ENCODE results near the gene C22orf23. TPM values are rescaled to one million over a fixed set of nuclear protein-coding genes. Genes with fewer than 3 reads are reported as not detected.

Gene C22orf23
- total and polyA plus RNA-seq, 10 of the 15 experiments (the other 5 are each of a cell fraction or from before 2014, with no cell fraction given): 0.04 to 0.38 (median 0.11) TPM; not detected in 5

GRCh38 chr22:37925330-37925729 is 28.1 kb downstream of the C22orf23 start:
- H2AFZ ChIP-seq (ENCODE audit: control insufficient read depth, low read depth, low read length): no peak overlapping the region
- ChIA-PET CTCF (interaction anchor here (1.4 kb wide), 1 partner anchor 50 kb away, joined by 3 read pairs; no protein-coding TSS in a partner anchor), SMC1A (ENCODE audit: uncharacterized antibody, unreplicated experiment) (no interaction called here), RAD21 (ENCODE audit: unreplicated experiment) (no interaction called here), POLR2A (no interaction called here)
- no peak overlapping the region for H3K27ac ChIP-seq (ENCODE audit: control insufficient read depth, insufficient read depth)
- DNase-seq (ENCODE audit: low read depth, low spot score) (no peak), FAIRE-seq (no peak), ATAC-seq (no peak)
- no peak overlapping the region for H3K9ac ChIP-seq (ENCODE audit: control insufficient read depth, insufficient read depth, low read length)
- in situ Hi-C loops (cut with MboI) (no loop called here), intact Hi-C loops (cut with micrococcal nuclease; ENCODE audit: unreplicated experiment) (no loop called here)
- no peaks in the 10 kb centered on the region for H3K27me3 ChIP-seq (replicated peaks in 1 of 2; ENCODE audit: control insufficient read depth in 2 of 2, insufficient read depth in 2 of 2, low read length in 1 of 2)
- no peak overlapping the region for H3K4me3 ChIP-seq
- no peaks in the 10 kb centered on the region for H4K20me1 ChIP-seq (ENCODE audit: control insufficient read depth, insufficient read depth)
- no peaks in the 10 kb centered on the region for H3K9me3 ChIP-seq (replicated peaks; ENCODE audit: control insufficient read depth, insufficient read depth, low read length)
- BruUV-seq (replicated peaks): no TSS peak
- WGBS (ENCODE audit: insufficient coverage, insufficient replicate concordance, low lambda C conversion rate, missing lambda C conversion rate): 67% methylated on average over 3 of the region's 3 CpGs
- no peaks in the 10 kb centered on the region for H3K79me2 ChIP-seq (ENCODE audit: control insufficient read depth, insufficient read depth, low read length)
- no peak overlapping the region for H3K4me2 ChIP-seq (ENCODE audit: control insufficient read depth, insufficient read depth)
- peaks cover 3 to 6% of the 10 kb centered on the region in 2 experiments; a peak in 3 of 4 replicates for H3K36me3 ChIP-seq (ENCODE audit: control insufficient read depth in 2 of 2, insufficient read depth in 2 of 2, low read length in 1 of 2)
- H3K4me1 ChIP-seq (ENCODE audit: control insufficient read depth, insufficient read depth, low read length): no peaks in the 10 kb centered on the region
- no peak for TF ChIP-seq STAT1 (conservative IDR thresholded peaks at IDR 0.05)
- TF ChIP-seq, protein P1, sequence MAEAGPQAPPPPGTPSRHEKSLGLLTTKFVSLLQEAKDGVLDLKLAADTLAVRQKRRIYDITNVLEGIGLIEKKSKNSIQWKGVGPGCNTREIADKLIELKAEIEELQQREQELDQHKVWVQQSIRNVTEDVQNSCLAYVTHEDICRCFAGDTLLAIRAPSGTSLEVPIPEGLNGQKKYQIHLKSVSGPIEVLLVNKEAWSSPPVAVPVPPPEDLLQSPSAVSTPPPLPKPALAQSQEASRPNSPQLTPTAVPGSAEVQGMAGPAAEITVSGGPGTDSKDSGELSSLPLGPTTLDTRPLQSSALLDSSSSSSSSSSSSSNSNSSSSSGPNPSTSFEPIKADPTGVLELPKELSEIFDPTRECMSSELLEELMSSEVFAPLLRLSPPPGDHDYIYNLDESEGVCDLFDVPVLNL (IDR thresholded peaks at IDR 0.05; ENCODE audit: low read depth, low read length): no peak
- TF ChIP-seq E2F8 (IDR thresholded peaks at IDR 0.05; ENCODE audit: low read depth, partially characterized antibody): no peak
- no peak for TF ChIP-seq KDM1A (IDR thresholded peaks at IDR 0.05; ENCODE audit: borderline replicate concordance)
- TF ChIP-seq KAT2A (conservative IDR thresholded peaks at IDR 0.05; ENCODE audit: control insufficient read depth, low read depth, low read length): no peak
- no peak for TF ChIP-seq GATAD2B (conservative IDR thresholded peaks at IDR 0.05; ENCODE audit: low read depth)
- TF ChIP-seq EZH2 (IDR thresholded peaks at IDR 0.05; ENCODE audit: borderline replicate concordance, control insufficient read depth, low read depth, low read length): no peak
- TF ChIP-seq, protein P2, sequence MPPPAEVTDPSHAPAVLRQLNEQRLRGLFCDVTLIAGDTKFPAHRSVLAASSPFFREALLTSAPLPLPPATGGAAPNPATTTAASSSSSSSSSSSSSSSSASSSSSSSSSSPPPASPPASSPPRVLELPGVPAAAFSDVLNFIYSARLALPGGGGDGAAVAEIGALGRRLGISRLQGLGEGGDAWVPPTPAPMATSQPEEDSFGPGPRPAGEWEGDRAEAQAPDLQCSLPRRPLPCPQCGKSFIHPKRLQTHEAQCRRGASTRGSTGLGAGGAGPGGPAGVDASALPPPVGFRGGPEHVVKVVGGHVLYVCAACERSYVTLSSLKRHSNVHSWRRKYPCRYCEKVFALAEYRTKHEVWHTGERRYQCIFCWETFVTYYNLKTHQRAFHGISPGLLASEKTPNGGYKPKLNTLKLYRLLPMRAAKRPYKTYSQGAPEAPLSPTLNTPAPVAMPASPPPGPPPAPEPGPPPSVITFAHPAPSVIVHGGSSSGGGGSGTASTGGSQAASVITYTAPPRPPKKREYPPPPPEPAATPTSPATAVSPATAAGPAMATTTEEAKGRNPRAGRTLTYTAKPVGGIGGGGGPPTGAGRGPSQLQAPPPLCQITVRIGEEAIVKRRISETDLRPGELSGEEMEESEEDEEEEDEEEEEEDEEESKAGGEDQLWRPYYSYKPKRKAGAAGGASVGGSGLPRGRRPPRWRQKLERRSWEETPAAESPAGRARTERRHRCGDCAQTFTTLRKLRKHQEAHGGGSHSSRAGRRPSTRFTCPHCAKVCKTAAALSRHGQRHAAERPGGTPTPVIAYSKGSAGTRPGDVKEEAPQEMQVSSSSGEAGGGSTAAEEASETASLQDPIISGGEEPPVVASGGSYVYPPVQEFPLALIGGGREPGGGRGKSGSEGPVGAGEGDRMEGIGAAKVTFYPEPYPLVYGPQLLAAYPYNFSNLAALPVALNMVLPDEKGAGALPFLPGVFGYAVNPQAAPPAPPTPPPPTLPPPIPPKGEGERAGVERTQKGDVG (CRISPR knock-in tag; IDR thresholded peaks at IDR 0.05): no peak
- no peak for TF ChIP-seq IKZF2 (IDR thresholded peaks at IDR 0.05)
- no peak for TF ChIP-seq PAX5 (IDR thresholded peaks at IDR 0.05; ENCODE audit: borderline replicate concordance, low read depth, low read length)
- no peak for TF ChIP-seq SRF (IDR thresholded peaks at IDR 0.05; ENCODE audit: low read depth in 2 of 2, low read length in 2 of 2)
- TF ChIP-seq, protein P3, sequence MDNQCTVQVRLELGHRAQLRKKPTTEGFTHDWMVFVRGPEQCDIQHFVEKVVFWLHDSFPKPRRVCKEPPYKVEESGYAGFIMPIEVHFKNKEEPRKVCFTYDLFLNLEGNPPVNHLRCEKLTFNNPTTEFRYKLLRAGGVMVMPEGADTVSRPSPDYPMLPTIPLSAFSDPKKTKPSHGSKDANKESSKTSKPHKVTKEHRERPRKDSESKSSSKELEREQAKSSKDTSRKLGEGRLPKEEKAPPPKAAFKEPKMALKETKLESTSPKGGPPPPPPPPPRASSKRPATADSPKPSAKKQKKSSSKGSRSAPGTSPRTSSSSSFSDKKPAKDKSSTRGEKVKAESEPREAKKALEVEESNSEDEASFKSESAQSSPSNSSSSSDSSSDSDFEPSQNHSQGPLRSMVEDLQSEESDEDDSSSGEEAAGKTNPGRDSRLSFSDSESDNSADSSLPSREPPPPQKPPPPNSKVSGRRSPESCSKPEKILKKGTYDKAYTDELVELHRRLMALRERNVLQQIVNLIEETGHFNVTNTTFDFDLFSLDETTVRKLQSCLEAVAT (IDR thresholded peaks at IDR 0.05): no peak
- no peak for TF ChIP-seq ZNF207 (IDR thresholded peaks at IDR 0.05; ENCODE audit: borderline replicate concordance)
- no peak for TF ChIP-seq CHD2 (IDR thresholded peaks at IDR 0.05; ENCODE audit: borderline replicate concordance, low read depth, low read length)
- no peak for TF ChIP-seq ATF7 (IDR thresholded peaks at IDR 0.05; ENCODE audit: low read depth)
- no peak for TF ChIP-seq SREBF2 (IDR thresholded peaks at IDR 0.05; ENCODE audit: low read length)
- no peak for TF ChIP-seq MYC (IDR thresholded peaks at IDR 0.05; ENCODE audit: insufficient read depth, insufficient read length, insufficient replicate concordance, low read length, severe bottlenecking)

Data from GM12878 (cell line).